ENCODE data around the gene SWT1.

GRCh38 chr1:185228979-185229378, 72.0 kb downstream of the SWT1 start:
- TF ChIP-seq CTCF (IDR thresholded peaks at IDR 0.05; ENCODE audit: low read length) (no peak), EZH2 (IDR thresholded peaks at IDR 0.05; ENCODE audit: borderline replicate concordance, low read length) (no peak)
